Neural progenitor cell (in vitro differentiated cells): ENCODE data around the gene ADAM22.

Source experiments
- EZH2 ChIP-seq: fragments of 200-600 bp; sonication (generic); IDR thresholded peaks from 2 replicates; pipeline ENCODE4 v1.6.1; 2017; ENCODE audit warnings: antibody characterized with exemption, mild to moderate bottlenecking, moderate library complexity
- TF ChIP-seq, protein P1 (sequence below): fragments of 200-600 bp; sonication (generic); IDR thresholded peaks from 2 replicates; pipeline ENCODE4 v1.5.1; 2017; ENCODE audit warnings: antibody characterized with exemption, mild to moderate bottlenecking

DNA sequence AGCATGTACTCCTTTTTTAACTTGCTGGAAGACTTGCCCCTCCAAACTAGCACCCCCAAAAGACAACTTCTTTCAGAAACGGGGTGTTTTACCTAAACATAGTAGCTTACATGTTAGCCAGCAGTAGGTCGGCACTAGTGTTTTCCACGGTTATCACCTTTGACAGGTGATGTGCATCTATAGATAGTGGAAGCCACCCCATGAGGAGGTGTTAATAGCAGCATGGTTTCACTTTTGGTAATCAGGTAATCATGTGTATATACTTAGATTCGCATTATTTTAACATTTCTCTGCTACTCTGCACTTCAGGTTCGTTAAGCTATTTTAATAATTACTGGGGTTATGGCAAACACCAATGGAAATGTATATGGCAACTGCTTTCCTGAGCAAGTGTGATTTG is 268.2 kb downstream of the ADAM22 start:
- TF ChIP-seq, protein P1, sequence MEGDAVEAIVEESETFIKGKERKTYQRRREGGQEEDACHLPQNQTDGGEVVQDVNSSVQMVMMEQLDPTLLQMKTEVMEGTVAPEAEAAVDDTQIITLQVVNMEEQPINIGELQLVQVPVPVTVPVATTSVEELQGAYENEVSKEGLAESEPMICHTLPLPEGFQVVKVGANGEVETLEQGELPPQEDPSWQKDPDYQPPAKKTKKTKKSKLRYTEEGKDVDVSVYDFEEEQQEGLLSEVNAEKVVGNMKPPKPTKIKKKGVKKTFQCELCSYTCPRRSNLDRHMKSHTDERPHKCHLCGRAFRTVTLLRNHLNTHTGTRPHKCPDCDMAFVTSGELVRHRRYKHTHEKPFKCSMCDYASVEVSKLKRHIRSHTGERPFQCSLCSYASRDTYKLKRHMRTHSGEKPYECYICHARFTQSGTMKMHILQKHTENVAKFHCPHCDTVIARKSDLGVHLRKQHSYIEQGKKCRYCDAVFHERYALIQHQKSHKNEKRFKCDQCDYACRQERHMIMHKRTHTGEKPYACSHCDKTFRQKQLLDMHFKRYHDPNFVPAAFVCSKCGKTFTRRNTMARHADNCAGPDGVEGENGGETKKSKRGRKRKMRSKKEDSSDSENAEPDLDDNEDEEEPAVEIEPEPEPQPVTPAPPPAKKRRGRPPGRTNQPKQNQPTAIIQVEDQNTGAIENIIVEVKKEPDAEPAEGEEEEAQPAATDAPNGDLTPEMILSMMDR = no peak
- TF ChIP-seq EZH2 = no peak
